Mesangial cell (primary cell): ENCODE results near the gene MYO7A. TPM values are rescaled to one million over a fixed set of nuclear protein-coding genes. Genes with fewer than 3 reads are reported as not detected.

Experiments
- total RNA-seq: library from RNA; depleted of rRNA; stranded (reverse); fragments of >200 nt; gene quantifications from 2 replicates; pipeline ENCODE4 v1.2.3, GENCODE V29; 2015

MYO7A gene
- total RNA-seq, result 0.13 and 0.16 TPM in 2 replicates

DNA sequence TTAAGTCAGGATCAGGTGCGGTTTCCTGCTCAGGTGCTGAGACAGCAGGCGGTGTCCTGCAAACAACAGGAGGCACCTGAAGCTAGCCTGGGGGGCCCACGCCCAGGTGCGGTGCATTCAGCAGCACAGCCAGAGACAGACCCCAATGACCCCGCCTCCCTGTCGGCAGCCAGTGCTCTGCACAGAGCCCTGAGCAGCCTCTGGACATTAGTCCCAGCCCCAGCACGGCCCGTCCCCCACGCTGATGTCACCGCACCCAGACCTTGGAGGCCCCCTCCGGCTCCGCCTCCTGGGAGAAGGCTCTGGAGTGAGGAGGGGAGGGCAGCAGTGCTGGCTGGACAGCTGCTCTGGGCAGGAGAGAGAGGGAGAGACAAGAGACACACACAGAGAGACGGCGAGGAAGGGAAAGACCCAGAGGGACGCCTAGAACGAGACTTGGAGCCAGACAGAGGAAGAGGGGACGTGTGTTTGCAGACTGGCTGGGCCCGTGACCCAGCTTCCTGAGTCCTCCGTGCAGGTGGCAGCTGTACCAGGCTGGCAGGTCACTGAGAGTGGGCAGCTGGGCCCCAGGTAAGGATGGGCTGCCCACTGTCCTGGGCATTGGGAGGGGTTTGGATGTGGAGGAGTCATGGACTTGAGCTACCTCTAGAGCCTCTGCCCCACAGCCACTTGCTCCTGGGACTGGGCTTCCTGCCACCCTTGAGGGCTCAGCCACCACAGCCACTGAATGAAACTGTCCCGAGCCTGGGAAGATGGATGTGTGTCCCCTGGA lies at the start of gene MYO7A:
MYO7A (plus strand) TSS at position 327 of the 772 bp plus-strand sequence. CDS start 2,389 bp downstream, outside the sequence.

DNA sequence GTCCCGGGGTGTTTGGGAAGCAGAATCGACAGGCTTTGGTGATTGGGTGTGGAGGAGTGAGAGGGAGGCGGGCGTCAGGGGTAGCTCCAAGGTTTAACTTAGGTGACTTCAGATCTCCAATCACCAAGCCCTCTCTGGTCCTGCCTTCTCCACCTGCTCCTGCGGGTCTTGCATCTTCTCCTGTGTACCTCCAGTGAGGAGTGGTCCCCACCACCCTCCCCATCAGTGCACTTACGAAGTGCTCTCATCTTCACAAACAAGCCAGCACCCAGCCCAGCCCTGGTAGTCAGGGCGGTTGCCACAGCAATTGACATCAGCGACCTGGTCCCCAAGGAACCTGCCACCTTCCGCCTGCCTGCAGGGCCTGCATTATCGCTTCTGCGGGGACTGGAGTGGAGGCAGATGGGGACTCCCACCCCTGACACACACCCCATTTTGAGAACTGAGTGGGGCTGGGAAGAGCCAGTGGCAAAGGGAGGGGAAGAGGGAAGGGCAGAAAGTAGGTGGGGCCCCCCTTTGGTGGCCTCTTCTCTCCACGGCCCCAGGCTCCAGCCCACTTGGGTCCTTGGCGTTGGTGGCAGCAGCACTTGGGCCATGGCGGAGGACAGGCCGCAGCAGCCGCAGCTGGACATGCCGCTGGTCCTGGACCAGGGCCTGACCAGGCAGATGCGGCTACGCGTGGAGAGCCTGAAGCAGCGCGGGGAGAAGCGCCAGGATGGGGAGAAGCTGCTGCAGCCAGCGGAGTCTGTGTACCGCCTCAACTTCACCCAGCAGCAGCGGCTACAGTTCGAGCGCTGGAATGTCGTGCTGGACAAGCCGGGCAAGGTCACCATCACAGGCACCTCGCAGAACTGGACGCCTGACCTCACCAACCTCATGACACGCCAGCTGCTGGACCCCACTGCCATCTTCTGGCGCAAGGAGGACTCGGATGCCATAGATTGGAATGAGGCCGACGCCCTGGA lies 25.5 kb upstream of the MYO7A start, which contains the start of gene OMP:
OMP (plus strand) TSS at position 595 of the 965 bp plus-strand sequence; CDS start at position 595, 0 bp downstream.

Other genes with a start within 250 kb of the MYO7A start
- gene B3GNT6, start 93.8 kb upstream of the MYO7A start, total RNA-seq, result not detected in 2 replicates
- 7.7 and 15.3 TPM in 2 replicates for gene CAPN5, start 61.3 kb upstream of the MYO7A start, total RNA-seq
- not detected in 2 replicates for gene OMP, start 25.4 kb upstream of the MYO7A start, total RNA-seq
- gene GDPD4, start 173.4 kb downstream of the MYO7A start, total RNA-seq, result not detected in 2 replicates